Natural killer cell (primary cell): ENCODE measurements around the gene LDHAL6A. TPM values are rescaled to one million over a fixed set of nuclear protein-coding genes. Genes with fewer than 3 reads are reported as not detected.

Experiments used
- ATAC-seq, 3 donors: fragments of 150-1000 bp in 2 of 3; fragments of 200-7000 bp in 1 of 3; cut with Tn5 transposase; 1 replicate in 1 of 3; 2 replicates in 2 of 3; pipeline ENCODE4 v1.10.0; 2021; ENCODE audit warnings: mild to moderate bottlenecking in 2 of 3, moderate library complexity in 2 of 3
- DNase-seq, 2 donors: peaks; one replicate each; pipeline versions ENCODE4 v3.0.0 to v3.0.0-alpha.2; 2013 to 2021; ENCODE audit warnings: mixed read lengths in 1 of 2
- H3K27ac ChIP-seq: one replicate; pipeline ENCODE4 v1.5.1; 2013; ENCODE audit warnings: mild to moderate bottlenecking, low read length
- H3K27me3 ChIP-seq: one replicate; pipeline ENCODE4 v1.6.1; 2013; ENCODE audit warnings: low read length; ENCODE audit not compliant: control insufficient read depth, insufficient read depth
- H3K36me3 ChIP-seq: one replicate; pipeline ENCODE4 v1.6.1; 2013; ENCODE audit warnings: low read length; ENCODE audit not compliant: control insufficient read depth, insufficient read depth
- H3K4me1 ChIP-seq: one replicate; pipeline ENCODE4 v1.6.1; 2013; ENCODE audit warnings: low read length; ENCODE audit not compliant: control insufficient read depth, insufficient read depth
- H3K4me3 ChIP-seq: one replicate; pipeline ENCODE4 v1.5.1; 2013; ENCODE audit warnings: low read length
- H3K9me3 ChIP-seq: one replicate; pipeline ENCODE4 v1.6.1; 2013; ENCODE audit warnings: low read length; ENCODE audit not compliant: control insufficient read depth, insufficient read depth
- H3K27ac Mint-ChIP-seq, 2 donors: one replicate each; pipeline ENCODE4 v1.8.0; 2022; ENCODE audit warnings: mild to moderate bottlenecking in 2 of 2, mixed read lengths in 2 of 2, moderate library complexity in 1 of 2
- H3K27me3 Mint-ChIP-seq, 2 donors: one replicate each; pipeline ENCODE4 v1.8.0; 2022; ENCODE audit warnings: low read depth in 2 of 2, mixed read lengths in 2 of 2
- H3K36me3 Mint-ChIP-seq: one replicate; pipeline ENCODE4 v1.8.0; 2022; ENCODE audit warnings: mixed read lengths
- H3K4me1 Mint-ChIP-seq, 2 donors: one replicate each; pipeline ENCODE4 v1.8.0; 2022; ENCODE audit warnings: mixed read lengths in 2 of 2
- H3K4me3 Mint-ChIP-seq: one replicate; pipeline ENCODE4 v1.8.0; 2022; ENCODE audit warnings: mild to moderate bottlenecking, moderate library complexity, mixed read lengths
- H3K9me3 Mint-ChIP-seq, 2 donors: one replicate each; pipeline ENCODE4 v1.8.0; 2022; ENCODE audit warnings: mixed read lengths in 2 of 2
- CTCF ChIP-seq: fragments of 200-600 bp; IDR thresholded peaks from one replicate; pipeline ENCODE4 v1.8.0; 2022; ENCODE audit warnings: antibody characterized with exemption
- WGBS: methylation state at CpG from one replicate; pipeline ENCODE4 v1.1.7; 2013; ENCODE audit warnings: missing lambda C conversion rate; ENCODE audit not compliant: insufficient coverage; 5-methylcytosine and 5-hydroxymethylcytosine counted together
- intact Hi-C: fragments of 100-400 bp; cut with micrococcal nuclease; formaldehyde crosslinking; loops from one replicate; pipeline ENCODE4 v1.14.2; 2022
- total RNA-seq, 4 donors: library from RNA; stranded (reverse); fragments of 120-200 nt in 1 of 4; gene quantifications; one replicate each; pipeline versions ENCODE4 v1.2.3 to v1.2.4, GENCODE V29; 2013 to 2022

Gene LDHAL6A
- total RNA-seq, 3 donors from 2014 or later (not counting 1 experiment from before 2014, with no cell fraction given) = 0.15 to 0.82 (median 0.72) TPM

GRCh38 chr11:18438691-18439090, 17.0 kb upstream of the LDHAL6A start:
- no peak overlapping the region for H3K27ac ChIP-seq
- H3K9me3 ChIP-seq = no peaks in the 10 kb centered on the region
- H3K4me1 ChIP-seq = no peaks in the 10 kb centered on the region
- H3K27me3 ChIP-seq = no peaks in the 10 kb centered on the region
- no peak for DNase-seq
- H3K27me3 Mint-ChIP-seq = peaks cover 0 to under 1% of the 10 kb centered on the region in 2 donors
- no peak overlapping the region for H3K4me3 ChIP-seq
- H3K9me3 Mint-ChIP-seq = no peaks in the 10 kb centered on the region
- WGBS = no CpG with 5 or more reads among the region's 2 CpGs
- TF ChIP-seq CTCF = no peak
- H3K27ac Mint-ChIP-seq = no peak overlapping the region
- no peak overlapping the region for H3K4me3 Mint-ChIP-seq
- ATAC-seq = no peak
- no peaks in the 10 kb centered on the region for H3K36me3 ChIP-seq
- no peaks in the 10 kb centered on the region for H3K4me1 Mint-ChIP-seq
- H3K36me3 Mint-ChIP-seq = no peaks in the 10 kb centered on the region
- intact Hi-C loops = no loop called here

DNA sequence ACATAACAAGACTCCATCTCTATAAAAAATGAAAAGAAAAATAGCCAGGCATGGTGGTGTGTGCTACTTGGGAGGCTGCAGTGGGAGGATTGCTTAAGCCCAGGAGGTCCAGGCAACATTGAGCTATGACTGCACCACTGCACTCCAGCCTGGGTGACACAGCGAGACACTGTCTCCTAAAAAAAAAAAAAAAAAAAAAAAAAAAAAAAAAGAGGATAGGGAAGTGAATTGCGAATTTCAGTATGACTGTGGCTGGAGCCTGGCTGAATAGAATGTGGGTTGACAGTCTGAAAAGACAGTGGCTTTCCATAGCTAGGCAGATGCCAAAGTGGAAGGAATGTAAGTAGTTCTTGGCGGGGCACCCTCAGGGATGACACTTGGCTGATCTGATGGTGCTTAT, 6.4 kb upstream of the LDHAL6A start:
- WGBS = 84% methylated on average over 3 of the region's 3 CpGs
- Histone ChIP-seq H3K27ac (no peak overlapping the region), H3K27me3 (no peaks in the 10 kb centered on the region), H3K4me3 (no peak overlapping the region), H3K9me3 (no peaks in the 10 kb centered on the region), H3K36me3 (no peaks in the 10 kb centered on the region), H3K4me1 (no peaks in the 10 kb centered on the region)
- Mint-ChIP-seq H3K4me1 (no peaks in the 10 kb centered on the region), H3K4me3 (no peak overlapping the region), H3K27me3 (peaks cover 7 to 19% of the 10 kb centered on the region in 2 donors), H3K36me3 (no peaks in the 10 kb centered on the region), H3K27ac (no peak overlapping the region), H3K9me3 (no peaks in the 10 kb centered on the region)
- no peak for TF ChIP-seq CTCF
- ATAC-seq = no peak
- intact Hi-C loops = no loop called here
- no peak for DNase-seq

- H3K27me3 Mint-ChIP-seq = peaks cover 0 to 17% of the 10 kb centered on the region in 2 donors
- H3K36me3 ChIP-seq = no peaks in the 10 kb centered on the region
- H3K4me3 ChIP-seq = no peak overlapping the region
- H3K9me3 Mint-ChIP-seq = no peaks in the 10 kb centered on the region
- peaks cover 0 to 6% of the 10 kb centered on the region in 2 donors for H3K4me1 Mint-ChIP-seq
- intact Hi-C loops = no loop called here
- H3K27ac ChIP-seq = no peak overlapping the region
- H3K4me1 ChIP-seq = no peaks in the 10 kb centered on the region
- DNase-seq (no peak), ATAC-seq (no peak)
- no peaks in the 10 kb centered on the region for H3K27me3 ChIP-seq
- H3K36me3 Mint-ChIP-seq = no peaks in the 10 kb centered on the region
- 89% methylated on average over 2 of the region's 2 CpGs for WGBS
- H3K27ac Mint-ChIP-seq = no peak overlapping the region
- TF ChIP-seq CTCF = no peak
- H3K4me3 Mint-ChIP-seq = no peak overlapping the region
- no peaks in the 10 kb centered on the region for H3K9me3 ChIP-seq
Observed at GRCh38 chr11:18452927-18453326, 2.7 kb upstream of the LDHAL6A start.

GRCh38 chr11:18457450-18457849, 1.8 kb downstream of the LDHAL6A start:
- TF ChIP-seq CTCF = no peak
- H3K27me3 ChIP-seq = no peaks in the 10 kb centered on the region
- no peaks in the 10 kb centered on the region for H3K27me3 Mint-ChIP-seq
- DNase-seq (no peak), ATAC-seq (no peak)
- H3K27ac ChIP-seq = no peak overlapping the region
- no peaks in the 10 kb centered on the region for H3K36me3 Mint-ChIP-seq
- H3K4me3 Mint-ChIP-seq = no peak overlapping the region
- peaks cover 0 to 6% of the 10 kb centered on the region in 2 donors for H3K4me1 Mint-ChIP-seq
- H3K4me1 ChIP-seq = no peaks in the 10 kb centered on the region
- no peak overlapping the region for H3K27ac Mint-ChIP-seq
- no peak overlapping the region for H3K4me3 ChIP-seq
- H3K9me3 ChIP-seq = no peaks in the 10 kb centered on the region
- H3K9me3 Mint-ChIP-seq = no peaks in the 10 kb centered on the region
- intact Hi-C loops = no loop called here
- H3K36me3 ChIP-seq = no peaks in the 10 kb centered on the region
- WGBS = 64% methylated on average over 3 of the region's 3 CpGs
